Measurements from ENCODE around the gene ADAP1. TPM values are rescaled to one million over a fixed set of nuclear protein-coding genes. Genes with fewer than 3 reads are reported as not detected.

The ADAP1 gene
- total and polyA plus RNA-seq, 8 donors = 2.2 to 169 (median 22.6) TPM

DNA sequence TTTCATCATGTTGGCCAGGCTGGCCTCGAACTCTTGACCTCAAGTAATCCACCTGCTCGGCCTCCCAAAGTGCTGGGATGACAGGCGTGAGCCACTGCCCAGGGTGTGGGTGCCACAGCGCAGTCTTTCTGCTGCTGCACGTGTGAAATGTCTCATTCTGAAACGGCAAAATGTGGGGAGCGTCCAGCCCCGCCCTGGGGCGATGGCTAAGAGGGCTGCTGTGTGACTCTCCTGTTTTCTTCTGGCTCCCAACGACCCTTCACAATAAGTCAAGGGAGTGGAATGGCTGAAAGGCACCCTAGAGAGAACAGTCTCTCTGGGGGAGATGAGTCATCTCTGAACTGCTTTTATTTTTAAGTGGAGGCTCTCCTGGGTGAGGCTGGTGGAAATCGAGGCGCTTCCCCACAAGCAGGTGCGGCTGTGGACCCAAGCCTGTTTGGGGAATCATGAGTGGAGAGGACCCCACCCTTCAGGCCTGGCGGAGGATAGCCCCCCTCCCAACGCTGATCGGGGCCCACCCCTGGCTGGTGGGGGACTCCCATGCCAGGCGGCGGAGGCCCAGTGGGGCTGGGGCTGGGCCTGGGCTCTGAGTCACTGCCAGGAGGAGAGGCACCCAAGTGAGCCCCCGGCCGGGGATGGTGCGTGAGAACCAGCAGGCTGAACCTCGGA lies 18.0 kb downstream of the ADAP1 start:
- DNase-seq = no peak
- H3K27ac ChIP-seq = no peak overlapping the region
- peaks cover 0 to 15% (median 0%) of the 10 kb centered on the region in 4 donors for H3K4me1 ChIP-seq
- TF ChIP-seq POLR2AphosphoS5 (IDR thresholded peaks at IDR 0.05) (no peak), EP300 (IDR thresholded peaks at IDR 0.05) (no peak), POLR2A (IDR thresholded peaks at IDR 0.05) (no peak)
- TF ChIP-seq, protein P1, sequence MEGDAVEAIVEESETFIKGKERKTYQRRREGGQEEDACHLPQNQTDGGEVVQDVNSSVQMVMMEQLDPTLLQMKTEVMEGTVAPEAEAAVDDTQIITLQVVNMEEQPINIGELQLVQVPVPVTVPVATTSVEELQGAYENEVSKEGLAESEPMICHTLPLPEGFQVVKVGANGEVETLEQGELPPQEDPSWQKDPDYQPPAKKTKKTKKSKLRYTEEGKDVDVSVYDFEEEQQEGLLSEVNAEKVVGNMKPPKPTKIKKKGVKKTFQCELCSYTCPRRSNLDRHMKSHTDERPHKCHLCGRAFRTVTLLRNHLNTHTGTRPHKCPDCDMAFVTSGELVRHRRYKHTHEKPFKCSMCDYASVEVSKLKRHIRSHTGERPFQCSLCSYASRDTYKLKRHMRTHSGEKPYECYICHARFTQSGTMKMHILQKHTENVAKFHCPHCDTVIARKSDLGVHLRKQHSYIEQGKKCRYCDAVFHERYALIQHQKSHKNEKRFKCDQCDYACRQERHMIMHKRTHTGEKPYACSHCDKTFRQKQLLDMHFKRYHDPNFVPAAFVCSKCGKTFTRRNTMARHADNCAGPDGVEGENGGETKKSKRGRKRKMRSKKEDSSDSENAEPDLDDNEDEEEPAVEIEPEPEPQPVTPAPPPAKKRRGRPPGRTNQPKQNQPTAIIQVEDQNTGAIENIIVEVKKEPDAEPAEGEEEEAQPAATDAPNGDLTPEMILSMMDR (IDR thresholded peaks at IDR 0.05) = no peak
- H3K9me3 ChIP-seq = peaks cover 0 to 8% (median 0%) of the 10 kb centered on the region in 4 donors
- H3K4me3 ChIP-seq = no peak overlapping the region
- intact Hi-C loops (cut with DNase I; ENCODE audit: low total_unique reads) = no loop called here
- H3K27me3 ChIP-seq = no peaks in the 10 kb centered on the region
- H3K36me3 ChIP-seq = peaks cover 0 to 32% (median 10%) of the 10 kb centered on the region in 4 donors
- 64 to 77% (median 75%) methylated on average over 14 to 22 of the region's 22 CpGs for WGBS, 5 donors

DNA sequence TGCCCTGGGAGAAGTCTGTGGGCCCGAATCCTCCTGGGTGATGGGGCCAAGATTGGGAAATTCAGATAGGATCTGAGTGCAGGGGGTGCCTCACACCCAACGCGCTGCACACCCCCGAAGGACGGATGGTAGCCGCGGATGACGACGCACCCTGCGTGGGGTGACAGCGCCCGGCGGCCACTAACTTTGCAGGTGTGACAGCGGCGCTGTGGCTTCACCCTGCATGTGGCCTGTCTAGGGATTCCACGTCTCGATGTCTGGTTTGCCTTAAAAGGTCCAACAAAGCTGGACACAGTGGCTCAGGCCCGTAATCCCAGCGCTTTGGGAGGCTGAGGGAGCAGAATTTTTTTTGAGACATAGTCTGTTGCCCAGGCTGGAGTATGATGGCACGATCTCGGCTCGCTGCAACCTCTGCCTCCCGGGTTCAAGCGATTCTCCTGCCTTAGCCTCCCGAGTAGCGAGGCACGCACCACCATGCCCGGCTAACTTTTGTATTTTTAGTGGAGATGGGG lies 18.6 kb downstream of the ADAP1 start:
- TF ChIP-seq, protein P1 (IDR thresholded peaks at IDR 0.05) = no peak
- no peak for TF ChIP-seq POLR2A (IDR thresholded peaks at IDR 0.05)
- no peak for TF ChIP-seq EP300 (IDR thresholded peaks at IDR 0.05)
- no peak for TF ChIP-seq POLR2AphosphoS5 (IDR thresholded peaks at IDR 0.05)
- peaks cover 0 to 5% (median 0%) of the 10 kb centered on the region in 4 donors for H3K9me3 ChIP-seq
- intact Hi-C loops (cut with DNase I; ENCODE audit: low total_unique reads) = no loop called here
- H3K4me1 ChIP-seq = peaks cover 0 to 17% (median 0%) of the 10 kb centered on the region in 4 donors
- no peak for DNase-seq
- H3K27me3 ChIP-seq = no peaks in the 10 kb centered on the region
- 90 to 96% (median 93%) methylated on average over 23 to 28 of the region's 28 CpGs for WGBS, 5 donors
- no peak overlapping the region for H3K4me3 ChIP-seq
- no peak overlapping the region for H3K27ac ChIP-seq
- peaks cover 0 to 32% (median 10%) of the 10 kb centered on the region in 4 donors for H3K36me3 ChIP-seq

DNA sequence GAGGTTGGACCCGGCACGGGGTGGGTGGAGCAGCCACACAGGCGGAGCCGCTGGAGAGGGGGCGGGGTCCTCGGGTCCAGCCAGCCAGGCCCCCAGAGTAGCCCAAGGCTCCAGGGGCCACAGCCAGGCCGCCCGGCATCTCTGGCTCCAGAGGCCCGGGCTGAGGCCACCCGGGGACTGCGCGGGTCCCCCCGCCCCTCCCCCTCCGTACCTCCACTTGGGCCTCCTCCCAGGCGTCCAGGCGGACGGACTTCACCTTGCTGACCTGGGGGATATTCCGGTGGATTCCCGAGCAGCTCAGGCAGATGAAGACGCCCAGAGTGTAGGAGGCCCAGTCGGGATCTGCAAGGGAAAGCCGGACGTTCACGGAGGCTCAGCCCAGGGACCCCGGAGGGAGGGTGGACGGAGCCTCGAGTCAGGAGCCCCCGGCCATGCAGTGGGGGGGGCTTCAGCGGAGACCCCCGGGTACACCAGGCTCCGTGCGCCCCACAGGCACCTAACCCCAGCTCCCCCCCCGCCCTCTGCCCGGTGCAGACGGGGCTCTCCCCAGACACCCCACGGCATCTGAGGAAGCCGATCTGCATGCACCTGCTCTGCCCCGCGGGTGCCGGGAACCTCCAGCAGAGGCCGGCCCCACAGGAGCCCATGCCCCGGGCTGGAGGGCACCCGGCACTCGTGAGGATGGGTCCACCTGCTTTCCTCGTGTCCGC lies 19.2 kb downstream of the ADAP1 start:
- no peak for TF ChIP-seq EP300 (IDR thresholded peaks at IDR 0.05)
- TF ChIP-seq, protein P1 (IDR thresholded peaks at IDR 0.05) = no peak
- no peak for TF ChIP-seq POLR2AphosphoS5 (IDR thresholded peaks at IDR 0.05)
- no peak for TF ChIP-seq POLR2A (IDR thresholded peaks at IDR 0.05)

DNA sequence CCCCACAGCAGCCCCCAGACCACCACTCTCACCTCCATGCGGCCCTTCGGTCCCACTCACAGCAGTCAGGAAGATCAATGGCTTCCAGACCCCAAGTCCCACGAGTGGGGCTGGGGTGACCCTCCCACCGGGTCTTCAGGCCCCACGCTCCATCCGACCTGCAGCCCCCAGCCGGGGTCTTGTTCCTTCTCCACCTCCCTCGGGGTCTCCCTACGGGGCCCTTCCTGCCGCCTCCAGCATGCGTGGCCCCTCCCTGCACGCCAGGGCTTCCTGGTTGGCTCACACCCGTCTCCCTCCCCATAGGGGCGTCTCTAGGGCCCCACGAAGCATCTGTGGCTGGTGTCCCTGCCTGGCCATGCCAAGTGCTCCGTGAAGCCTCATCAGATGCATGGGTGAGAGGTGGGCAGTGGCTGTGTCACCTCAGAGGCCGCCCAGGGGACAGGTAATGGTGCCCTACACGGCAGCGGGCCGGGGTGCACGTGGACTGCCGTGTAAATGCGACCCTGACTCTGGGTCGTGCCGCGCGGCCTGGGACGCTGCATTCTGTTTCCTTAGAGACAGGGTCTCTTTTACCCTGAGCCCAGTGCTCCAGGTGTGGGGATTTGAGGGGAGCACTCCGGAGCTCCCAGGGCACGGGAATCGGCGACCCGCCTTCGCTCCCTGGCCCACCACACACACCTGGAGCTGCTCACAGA lies 19.9 kb downstream of the ADAP1 start:
- peaks cover 0 to 17% (median 0%) of the 10 kb centered on the region in 4 donors for H3K4me1 ChIP-seq
- no peak for DNase-seq
- WGBS, 5 donors = 74 to 93% (median 84%) methylated on average over 14 to 34 of the region's 34 CpGs
- no peaks in the 10 kb centered on the region for H3K9me3 ChIP-seq
- no peak overlapping the region for H3K27ac ChIP-seq
- TF ChIP-seq, protein P1 (IDR thresholded peaks at IDR 0.05) = no peak
- TF ChIP-seq POLR2A (IDR thresholded peaks at IDR 0.05) (no peak), POLR2AphosphoS5 (IDR thresholded peaks at IDR 0.05) (no peak), EP300 (IDR thresholded peaks at IDR 0.05) (no peak)
- intact Hi-C loops (cut with DNase I; ENCODE audit: low total_unique reads) = no loop called here
- H3K27me3 ChIP-seq = no peaks in the 10 kb centered on the region
- H3K4me3 ChIP-seq = no peak overlapping the region
- H3K36me3 ChIP-seq = peaks cover 0 to 32% (median 10%) of the 10 kb centered on the region in 4 donors

More for the DNA sequence above, 19.2 kb downstream of the ADAP1 start:
- intact Hi-C loops (cut with DNase I; ENCODE audit: low total_unique reads) = no loop called here
- peaks cover 0 to 32% (median 10%) of the 10 kb centered on the region in 4 donors for H3K36me3 ChIP-seq
- peaks cover 0 to 17% (median 0%) of the 10 kb centered on the region in 4 donors for H3K4me1 ChIP-seq
- H3K9me3 ChIP-seq = no peaks in the 10 kb centered on the region
- 82 to 86% (median 83%) methylated on average over 29 to 46 of the region's 46 CpGs for WGBS, 5 donors
- DNase-seq = no peak
- H3K4me3 ChIP-seq = no peak overlapping the region
- no peak overlapping the region for H3K27ac ChIP-seq
- no peaks in the 10 kb centered on the region for H3K27me3 ChIP-seq
